ENCODE measurements around the gene FGF14. TPM values are rescaled to one million over a fixed set of nuclear protein-coding genes. Genes with fewer than 3 reads are reported as not detected.

Gene FGF14
- total RNA-seq, 1 donor from 2014 or later = 4.6 TPM

DNA sequence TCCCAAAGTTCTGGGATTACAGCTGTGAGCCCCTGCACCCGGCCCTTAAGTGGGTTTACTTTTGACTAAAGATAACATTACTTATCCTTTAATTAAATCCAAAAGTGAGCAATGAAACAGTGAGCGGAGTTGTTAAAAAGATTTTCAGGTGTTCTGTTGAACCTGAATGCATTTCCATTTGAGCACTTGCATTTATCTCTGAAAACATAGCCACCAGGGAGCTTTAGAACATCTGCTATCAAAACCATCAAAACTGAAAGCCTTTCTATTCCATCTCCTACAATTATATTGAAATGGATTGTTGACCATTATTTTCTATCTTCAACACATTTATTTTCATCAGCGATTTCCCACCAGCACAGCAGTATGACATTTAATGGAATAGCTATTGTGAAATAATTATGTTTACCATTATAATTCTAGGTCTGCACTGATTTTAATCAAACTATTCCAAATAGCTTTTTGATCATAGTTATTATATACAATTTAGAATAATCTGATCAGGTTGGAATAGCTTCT is 269.0 kb downstream of the FGF14 start:
- Mint-ChIP-seq H3K9me3 (ENCODE audit: low read depth) (no peaks in the 10 kb centered on the region), H3K36me3 (ENCODE audit: insufficient read depth) (no peaks in the 10 kb centered on the region), H3K27me3 (no peaks in the 10 kb centered on the region), H3K4me1 (ENCODE audit: low read depth) (peaks cover 4% of the 10 kb centered on the region), H3K27ac (no peak overlapping the region), H3K4me3 (ENCODE audit: low read depth) (no peak overlapping the region)
- TF ChIP-seq, protein P1, sequence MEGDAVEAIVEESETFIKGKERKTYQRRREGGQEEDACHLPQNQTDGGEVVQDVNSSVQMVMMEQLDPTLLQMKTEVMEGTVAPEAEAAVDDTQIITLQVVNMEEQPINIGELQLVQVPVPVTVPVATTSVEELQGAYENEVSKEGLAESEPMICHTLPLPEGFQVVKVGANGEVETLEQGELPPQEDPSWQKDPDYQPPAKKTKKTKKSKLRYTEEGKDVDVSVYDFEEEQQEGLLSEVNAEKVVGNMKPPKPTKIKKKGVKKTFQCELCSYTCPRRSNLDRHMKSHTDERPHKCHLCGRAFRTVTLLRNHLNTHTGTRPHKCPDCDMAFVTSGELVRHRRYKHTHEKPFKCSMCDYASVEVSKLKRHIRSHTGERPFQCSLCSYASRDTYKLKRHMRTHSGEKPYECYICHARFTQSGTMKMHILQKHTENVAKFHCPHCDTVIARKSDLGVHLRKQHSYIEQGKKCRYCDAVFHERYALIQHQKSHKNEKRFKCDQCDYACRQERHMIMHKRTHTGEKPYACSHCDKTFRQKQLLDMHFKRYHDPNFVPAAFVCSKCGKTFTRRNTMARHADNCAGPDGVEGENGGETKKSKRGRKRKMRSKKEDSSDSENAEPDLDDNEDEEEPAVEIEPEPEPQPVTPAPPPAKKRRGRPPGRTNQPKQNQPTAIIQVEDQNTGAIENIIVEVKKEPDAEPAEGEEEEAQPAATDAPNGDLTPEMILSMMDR (IDR thresholded peaks at IDR 0.05; ENCODE audit: unreplicated experiment) = no peak
- DNase-seq (ENCODE audit: low spot score, unreplicated experiment) = no peak

DNA sequence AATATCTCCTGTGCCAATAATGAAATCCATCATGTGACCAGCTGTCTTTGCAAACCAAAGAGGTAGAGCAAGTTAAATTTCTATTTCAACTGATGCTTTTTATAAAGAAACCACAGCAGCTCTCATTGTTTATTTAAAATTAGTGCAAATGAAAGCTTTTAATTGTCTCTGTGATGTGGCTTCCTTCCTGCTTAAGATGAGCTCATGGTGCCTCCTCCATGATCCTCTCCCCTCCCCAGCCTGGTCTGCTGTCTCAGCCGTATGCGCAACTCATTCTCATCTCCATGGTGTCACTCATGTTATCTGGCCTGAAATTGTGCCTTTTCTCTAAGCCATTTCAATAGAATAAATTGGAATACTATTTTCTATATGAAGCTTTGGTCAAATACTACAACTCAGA is 270.6 kb downstream of the FGF14 start:
- Mint-ChIP-seq H3K27me3 (no peaks in the 10 kb centered on the region), H3K36me3 (ENCODE audit: insufficient read depth) (no peaks in the 10 kb centered on the region), H3K4me3 (ENCODE audit: low read depth) (no peak overlapping the region), H3K4me1 (ENCODE audit: low read depth) (peaks cover 3% of the 10 kb centered on the region), H3K27ac (no peak overlapping the region), H3K9me3 (ENCODE audit: low read depth) (no peaks in the 10 kb centered on the region)
- TF ChIP-seq, protein P1 (IDR thresholded peaks at IDR 0.05; ENCODE audit: unreplicated experiment) = no peak
- DNase-seq (ENCODE audit: low spot score, unreplicated experiment) = no peak

DNA sequence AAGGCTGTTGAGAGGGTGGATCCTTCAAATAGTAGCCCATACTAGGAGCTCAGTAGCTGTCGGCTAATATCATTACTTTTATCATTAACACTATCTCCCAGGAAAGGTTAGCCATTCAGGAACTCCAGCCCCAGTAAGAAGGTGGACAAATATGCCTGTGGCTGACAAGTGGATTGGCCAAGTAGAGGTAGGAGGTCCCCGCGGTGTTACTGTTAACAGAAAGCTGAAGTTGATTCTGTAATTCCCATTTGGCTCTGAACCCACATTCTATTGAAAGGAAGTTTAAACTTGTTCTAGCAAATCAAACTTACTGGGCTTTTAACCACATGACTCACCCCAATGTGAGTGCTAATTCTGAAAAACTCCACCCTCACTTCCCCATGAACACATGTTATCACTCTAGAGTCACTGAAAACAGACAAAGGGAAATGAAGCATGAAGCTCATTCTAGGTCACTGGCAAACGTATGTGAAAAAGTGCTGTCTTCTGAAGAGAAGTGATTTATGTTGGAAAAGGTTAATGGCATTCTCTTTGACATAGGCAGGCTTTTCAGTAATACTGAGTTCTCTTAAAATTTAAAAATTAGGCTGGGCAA is 273.5 kb downstream of the FGF14 start:
- no peaks in the 10 kb centered on the region for H3K27me3 Mint-ChIP-seq
- no peak overlapping the region for H3K27ac Mint-ChIP-seq
- no peaks in the 10 kb centered on the region for H3K4me1 Mint-ChIP-seq (ENCODE audit: low read depth)
- no peak overlapping the region for H3K4me3 Mint-ChIP-seq (ENCODE audit: low read depth)
- H3K36me3 Mint-ChIP-seq (ENCODE audit: insufficient read depth) = no peaks in the 10 kb centered on the region
- no peak for DNase-seq (ENCODE audit: low spot score, unreplicated experiment)
- H3K9me3 Mint-ChIP-seq (ENCODE audit: low read depth) = no peaks in the 10 kb centered on the region
- TF ChIP-seq, protein P1 (IDR thresholded peaks at IDR 0.05; ENCODE audit: unreplicated experiment) = no peak

DNA sequence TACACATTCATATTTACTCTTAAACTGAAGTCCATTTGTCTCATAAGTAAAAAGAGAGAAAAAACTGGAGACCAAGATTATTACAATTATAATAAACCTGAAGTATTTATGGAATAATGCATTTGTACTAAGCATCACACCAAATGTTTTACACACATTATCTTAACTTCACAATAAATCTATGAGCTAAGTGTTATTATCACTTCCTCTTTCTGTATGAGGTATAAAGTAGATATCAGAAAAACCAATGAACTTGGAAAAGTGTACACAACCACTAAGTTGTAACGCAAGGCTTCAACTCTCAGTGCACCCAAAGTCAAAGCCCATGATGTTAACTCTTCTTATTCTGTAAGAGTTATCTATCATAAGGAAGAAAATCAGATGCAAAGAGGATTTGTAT is 274.7 kb downstream of the FGF14 start:
- TF ChIP-seq, protein P1 (IDR thresholded peaks at IDR 0.05; ENCODE audit: unreplicated experiment) = no peak
- Mint-ChIP-seq H3K27me3 (no peaks in the 10 kb centered on the region), H3K36me3 (ENCODE audit: insufficient read depth) (no peaks in the 10 kb centered on the region), H3K9me3 (ENCODE audit: low read depth) (no peaks in the 10 kb centered on the region), H3K27ac (no peak overlapping the region), H3K4me3 (ENCODE audit: low read depth) (no peak overlapping the region), H3K4me1 (ENCODE audit: low read depth) (no peaks in the 10 kb centered on the region)
- DNase-seq (ENCODE audit: low spot score, unreplicated experiment) = no peak

DNA sequence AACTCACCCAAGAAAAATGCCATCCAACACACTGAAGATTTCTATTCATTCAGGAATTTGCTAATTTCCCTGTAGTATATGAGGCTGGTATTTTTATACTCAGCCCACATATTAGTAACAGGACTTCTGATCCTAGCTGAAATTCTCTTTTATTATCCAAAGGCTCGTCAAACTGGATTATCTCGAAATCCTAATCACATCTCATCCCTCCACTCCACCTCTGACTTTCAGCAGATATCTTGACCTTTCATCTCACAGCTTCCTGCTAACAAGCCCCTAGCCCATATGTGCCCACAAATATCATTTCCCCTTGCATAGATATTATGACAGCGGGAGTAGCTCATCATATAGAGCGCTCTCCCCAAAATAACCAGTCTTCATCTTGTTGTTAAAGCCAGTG is 279.7 kb downstream of the FGF14 start:
- TF ChIP-seq, protein P1 (IDR thresholded peaks at IDR 0.05; ENCODE audit: unreplicated experiment) = no peak
- Mint-ChIP-seq H3K9me3 (ENCODE audit: low read depth) (no peaks in the 10 kb centered on the region), H3K4me3 (ENCODE audit: low read depth) (no peak overlapping the region), H3K4me1 (ENCODE audit: low read depth) (no peaks in the 10 kb centered on the region), H3K27me3 (no peaks in the 10 kb centered on the region), H3K27ac (no peak overlapping the region), H3K36me3 (ENCODE audit: insufficient read depth) (no peaks in the 10 kb centered on the region)
- no peak for DNase-seq (ENCODE audit: low spot score, unreplicated experiment)

All from progenitor cell of endocrine pancreas (in vitro differentiated cells).